ENCODE data around the gene PDE4D. TPM values are rescaled to one million over a fixed set of nuclear protein-coding genes. Genes with fewer than 3 reads are reported as not detected.

Gene PDE4D
- total and polyA plus RNA-seq, 10 of the 15 experiments (the other 5 are each of a cell fraction or from before 2014, with no cell fraction given): 0.87 to 4.1 (median 2.2) TPM

DNA sequence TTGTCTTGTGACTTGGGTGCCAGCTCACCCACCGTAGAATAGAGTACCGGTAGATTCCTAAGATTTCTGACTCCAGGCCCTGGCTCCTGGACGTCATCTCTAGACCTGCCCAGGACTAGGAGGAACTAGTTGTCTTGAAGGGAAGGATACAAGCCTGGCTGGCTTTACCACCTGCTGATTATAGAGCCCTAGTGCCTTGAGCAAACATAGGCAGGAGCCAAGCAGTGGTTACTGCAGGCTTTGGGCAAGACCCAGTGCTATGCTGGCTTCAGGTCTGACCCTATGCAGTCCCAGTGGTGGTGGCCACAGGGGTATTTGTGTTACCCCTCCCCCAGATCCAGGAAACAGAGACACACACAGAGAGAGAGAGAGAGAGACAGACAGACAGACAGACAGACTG lies 606.2 kb downstream of the PDE4D start (continued):
- TF ChIP-seq NR2C2 (IDR thresholded peaks at IDR 0.05; ENCODE audit: borderline replicate concordance, control insufficient read depth, insufficient read length, low read depth) (no peak), RFX5 (IDR thresholded peaks at IDR 0.05; ENCODE audit: low read depth, low read length) (no peak), RUNX3 (IDR thresholded peaks at IDR 0.05; ENCODE audit: low read length) (no peak)

- no peaks in the 10 kb centered on the region for H3K36me3 ChIP-seq (ENCODE audit: control insufficient read depth in 2 of 2, insufficient read depth in 2 of 2, low read length in 1 of 2)
- in situ Hi-C loops (cut with MboI) (no loop called here), intact Hi-C loops (cut with micrococcal nuclease; ENCODE audit: unreplicated experiment) (no loop called here)
- no peak for ATAC-seq
- ChIA-PET SMC1A (ENCODE audit: uncharacterized antibody, unreplicated experiment) (no interaction called here), RAD21 (ENCODE audit: unreplicated experiment) (no interaction called here), CTCF (no interaction called here), POLR2A (no interaction called here)
- no peak for DNase-seq (ENCODE audit: low read depth, low spot score)
- H2AFZ ChIP-seq (ENCODE audit: control insufficient read depth, low read depth, low read length): no peak overlapping the region
- no peaks in the 10 kb centered on the region for H3K4me1 ChIP-seq (ENCODE audit: control insufficient read depth, insufficient read depth, low read length)
- H3K4me3 ChIP-seq: no peak overlapping the region
- no peak overlapping the region for H3K27ac ChIP-seq (ENCODE audit: control insufficient read depth, insufficient read depth)
- H4K20me1 ChIP-seq (ENCODE audit: control insufficient read depth, insufficient read depth): no peaks in the 10 kb centered on the region
- H3K4me2 ChIP-seq (ENCODE audit: control insufficient read depth, insufficient read depth): no peak overlapping the region
- H3K27me3 ChIP-seq (replicated peaks in 1 of 2; ENCODE audit: control insufficient read depth in 2 of 2, insufficient read depth in 2 of 2, low read length in 1 of 2): no peaks in the 10 kb centered on the region
- no peak for FAIRE-seq
- H3K79me2 ChIP-seq (ENCODE audit: control insufficient read depth, insufficient read depth, low read length): no peaks in the 10 kb centered on the region
- BruUV-seq (replicated peaks): no TSS peak
- no peaks in the 10 kb centered on the region for H3K9me3 ChIP-seq (replicated peaks; ENCODE audit: control insufficient read depth, insufficient read depth, low read length)
- WGBS (ENCODE audit: insufficient coverage, insufficient replicate concordance, low lambda C conversion rate, missing lambda C conversion rate): 6% methylated on average over 1 of the region's 1 CpG
- H3K9ac ChIP-seq (ENCODE audit: control insufficient read depth, insufficient read depth, low read length): no peak overlapping the region
- TF ChIP-seq, protein P1, sequence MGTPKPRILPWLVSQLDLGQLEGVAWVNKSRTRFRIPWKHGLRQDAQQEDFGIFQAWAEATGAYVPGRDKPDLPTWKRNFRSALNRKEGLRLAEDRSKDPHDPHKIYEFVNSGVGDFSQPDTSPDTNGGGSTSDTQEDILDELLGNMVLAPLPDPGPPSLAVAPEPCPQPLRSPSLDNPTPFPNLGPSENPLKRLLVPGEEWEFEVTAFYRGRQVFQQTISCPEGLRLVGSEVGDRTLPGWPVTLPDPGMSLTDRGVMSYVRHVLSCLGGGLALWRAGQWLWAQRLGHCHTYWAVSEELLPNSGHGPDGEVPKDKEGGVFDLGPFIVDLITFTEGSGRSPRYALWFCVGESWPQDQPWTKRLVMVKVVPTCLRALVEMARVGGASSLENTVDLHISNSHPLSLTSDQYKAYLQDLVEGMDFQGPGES (IDR thresholded peaks at IDR 0.05): no peak
- no peak for TF ChIP-seq YY1 (IDR thresholded peaks at IDR 0.05; ENCODE audit: low read depth, low read length)
- TF ChIP-seq, protein P2, sequence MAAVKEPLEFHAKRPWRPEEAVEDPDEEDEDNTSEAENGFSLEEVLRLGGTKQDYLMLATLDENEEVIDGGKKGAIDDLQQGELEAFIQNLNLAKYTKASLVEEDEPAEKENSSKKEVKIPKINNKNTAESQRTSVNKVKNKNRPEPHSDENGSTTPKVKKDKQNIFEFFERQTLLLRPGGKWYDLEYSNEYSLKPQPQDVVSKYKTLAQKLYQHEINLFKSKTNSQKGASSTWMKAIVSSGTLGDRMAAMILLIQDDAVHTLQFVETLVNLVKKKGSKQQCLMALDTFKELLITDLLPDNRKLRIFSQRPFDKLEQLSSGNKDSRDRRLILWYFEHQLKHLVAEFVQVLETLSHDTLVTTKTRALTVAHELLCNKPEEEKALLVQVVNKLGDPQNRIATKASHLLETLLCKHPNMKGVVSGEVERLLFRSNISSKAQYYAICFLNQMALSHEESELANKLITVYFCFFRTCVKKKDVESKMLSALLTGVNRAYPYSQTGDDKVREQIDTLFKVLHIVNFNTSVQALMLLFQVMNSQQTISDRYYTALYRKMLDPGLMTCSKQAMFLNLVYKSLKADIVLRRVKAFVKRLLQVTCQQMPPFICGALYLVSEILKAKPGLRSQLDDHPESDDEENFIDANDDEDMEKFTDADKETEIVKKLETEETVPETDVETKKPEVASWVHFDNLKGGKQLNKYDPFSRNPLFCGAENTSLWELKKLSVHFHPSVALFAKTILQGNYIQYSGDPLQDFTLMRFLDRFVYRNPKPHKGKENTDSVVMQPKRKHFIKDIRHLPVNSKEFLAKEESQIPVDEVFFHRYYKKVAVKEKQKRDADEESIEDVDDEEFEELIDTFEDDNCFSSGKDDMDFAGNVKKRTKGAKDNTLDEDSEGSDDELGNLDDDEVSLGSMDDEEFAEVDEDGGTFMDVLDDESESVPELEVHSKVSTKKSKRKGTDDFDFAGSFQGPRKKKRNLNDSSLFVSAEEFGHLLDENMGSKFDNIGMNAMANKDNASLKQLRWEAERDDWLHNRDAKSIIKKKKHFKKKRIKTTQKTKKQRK (IDR thresholded peaks at IDR 0.05; ENCODE audit: low read depth, low read length): no peak
- TF ChIP-seq TAF1 (IDR thresholded peaks at IDR 0.05; ENCODE audit: borderline replicate concordance, low read depth, low read length): no peak
- TF ChIP-seq ZNF24 (IDR thresholded peaks at IDR 0.05): no peak
- TF ChIP-seq, protein P3, sequence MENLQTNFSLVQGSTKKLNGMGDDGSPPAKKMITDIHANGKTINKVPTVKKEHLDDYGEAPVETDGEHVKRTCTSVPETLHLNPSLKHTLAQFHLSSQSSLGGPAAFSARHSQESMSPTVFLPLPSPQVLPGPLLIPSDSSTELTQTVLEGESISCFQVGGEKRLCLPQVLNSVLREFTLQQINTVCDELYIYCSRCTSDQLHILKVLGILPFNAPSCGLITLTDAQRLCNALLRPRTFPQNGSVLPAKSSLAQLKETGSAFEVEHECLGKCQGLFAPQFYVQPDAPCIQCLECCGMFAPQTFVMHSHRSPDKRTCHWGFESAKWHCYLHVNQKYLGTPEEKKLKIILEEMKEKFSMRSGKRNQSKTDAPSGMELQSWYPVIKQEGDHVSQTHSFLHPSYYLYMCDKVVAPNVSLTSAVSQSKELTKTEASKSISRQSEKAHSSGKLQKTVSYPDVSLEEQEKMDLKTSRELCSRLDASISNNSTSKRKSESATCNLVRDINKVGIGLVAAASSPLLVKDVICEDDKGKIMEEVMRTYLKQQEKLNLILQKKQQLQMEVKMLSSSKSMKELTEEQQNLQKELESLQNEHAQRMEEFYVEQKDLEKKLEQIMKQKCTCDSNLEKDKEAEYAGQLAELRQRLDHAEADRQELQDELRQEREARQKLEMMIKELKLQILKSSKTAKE (IDR thresholded peaks at IDR 0.05; ENCODE audit: low read depth, poor library complexity, severe bottlenecking): no peak
- TF ChIP-seq WRNIP1 (IDR thresholded peaks at IDR 0.05; ENCODE audit: borderline replicate concordance, low read depth, low read length): no peak
- TF ChIP-seq, protein P4, sequence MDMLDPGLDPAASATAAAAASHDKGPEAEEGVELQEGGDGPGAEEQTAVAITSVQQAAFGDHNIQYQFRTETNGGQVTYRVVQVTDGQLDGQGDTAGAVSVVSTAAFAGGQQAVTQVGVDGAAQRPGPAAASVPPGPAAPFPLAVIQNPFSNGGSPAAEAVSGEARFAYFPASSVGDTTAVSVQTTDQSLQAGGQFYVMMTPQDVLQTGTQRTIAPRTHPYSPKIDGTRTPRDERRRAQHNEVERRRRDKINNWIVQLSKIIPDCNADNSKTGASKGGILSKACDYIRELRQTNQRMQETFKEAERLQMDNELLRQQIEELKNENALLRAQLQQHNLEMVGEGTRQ (IDR thresholded peaks at IDR 0.05; ENCODE audit: borderline replicate concordance, low read depth, low read length): no peak
- TF ChIP-seq HDAC6 (IDR thresholded peaks at IDR 0.05; ENCODE audit: unreplicated experiment): no peak
- no peak for TF ChIP-seq HDAC2 (IDR thresholded peaks at IDR 0.05)
- no peak for TF ChIP-seq IKZF1 (conservative IDR thresholded peaks at IDR 0.05)
- TF ChIP-seq MXI1 (IDR thresholded peaks at IDR 0.05; ENCODE audit: low read depth, low read length): no peak
- no peak for TF ChIP-seq ZZZ3 (IDR thresholded peaks at IDR 0.05; ENCODE audit: control insufficient read depth, insufficient read length, low read depth)
- TF ChIP-seq RBBP5 (conservative IDR thresholded peaks at IDR 0.05): no peak
- no peak for TF ChIP-seq MYB (IDR thresholded peaks at IDR 0.05; ENCODE audit: borderline replicate concordance, low read depth, low read length)
- TF ChIP-seq MTA3 (IDR thresholded peaks at IDR 0.05; ENCODE audit: borderline replicate concordance, low read length): no peak
These were observed 607.0 kb downstream of the PDE4D start for GRCh38 chr5:59286510-59286909.

Data from GM12878 (cell line).